ENCODE results near the gene HP1BP3.
"Not testable (repeated sequence)": the region's sequence is repeated elsewhere in the genome, so short reads cannot be mapped to it uniquely, and the experiment has no call there.

The HP1BP3 gene

DNA sequence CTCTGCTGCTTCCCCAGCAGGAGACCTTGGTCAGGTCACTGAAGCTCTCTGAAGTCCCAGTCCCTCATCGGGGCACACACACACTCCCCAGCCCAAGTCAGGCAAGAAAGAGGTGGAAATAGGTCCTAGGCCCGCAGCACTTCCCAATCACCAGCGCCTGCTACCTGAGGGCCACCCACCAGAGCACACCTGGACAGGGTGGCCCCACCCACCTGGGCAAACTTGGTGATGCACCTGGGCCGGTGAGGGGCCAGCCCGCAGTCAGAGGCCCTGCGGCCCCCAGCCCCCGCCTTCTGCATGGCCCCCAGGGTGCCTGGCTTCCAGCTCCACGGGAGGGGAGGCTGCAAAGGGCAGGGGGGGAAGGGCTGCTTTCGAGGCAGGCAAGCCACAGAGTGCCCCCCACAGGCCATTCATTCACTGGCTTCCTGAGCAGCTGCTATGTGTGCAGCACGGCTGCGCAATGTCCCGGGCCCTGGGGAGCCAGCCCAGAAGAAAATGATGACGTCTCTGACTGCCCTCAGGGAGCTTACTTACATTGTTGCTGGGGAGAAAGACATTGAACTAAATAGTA, 59.3 kb downstream of the HP1BP3 start:
- DNase-seq (ENCODE audit: low read depth, low spot score) = no peak

DNA sequence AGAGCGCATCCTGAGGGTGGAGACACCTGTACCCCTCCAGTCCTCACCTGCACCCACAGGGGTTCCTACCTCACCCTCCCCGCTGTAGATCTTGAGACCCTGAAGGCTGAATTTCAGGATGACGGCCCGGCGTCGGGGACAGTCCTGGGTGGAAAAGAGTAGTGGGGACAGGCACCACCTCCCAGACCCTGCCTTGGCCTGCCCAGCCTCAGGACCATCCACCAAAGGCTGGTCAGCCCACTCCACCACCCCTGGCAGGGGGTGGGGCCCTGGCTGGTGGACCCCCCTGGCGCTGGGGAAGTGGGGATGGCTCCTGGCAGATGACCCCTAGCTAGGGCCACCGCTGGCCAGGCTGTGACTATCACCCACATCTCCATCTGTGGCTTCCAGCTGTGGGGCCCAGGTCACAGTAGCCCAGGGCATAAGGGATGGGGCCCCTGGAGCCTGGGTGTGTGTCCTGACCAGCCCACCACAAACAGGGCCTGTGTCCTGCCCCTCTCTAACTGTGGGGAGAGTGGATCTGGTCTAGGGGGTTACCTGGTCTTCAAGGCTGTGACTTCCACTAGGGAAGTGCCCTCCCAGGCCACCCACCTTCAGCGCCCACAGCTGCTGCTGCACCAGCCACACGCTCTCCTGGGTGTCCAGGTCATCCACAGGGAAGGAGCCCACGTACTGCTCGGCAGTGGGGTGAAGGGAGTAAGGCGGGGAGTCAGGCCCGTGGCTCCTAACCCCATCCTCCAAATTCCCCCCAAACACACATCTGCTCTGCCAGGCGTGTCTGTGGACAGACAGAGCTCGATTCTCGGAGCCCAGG, 60.0 kb downstream of the HP1BP3 start:
- DNase-seq (ENCODE audit: low read depth, low spot score) = no peak

DNA sequence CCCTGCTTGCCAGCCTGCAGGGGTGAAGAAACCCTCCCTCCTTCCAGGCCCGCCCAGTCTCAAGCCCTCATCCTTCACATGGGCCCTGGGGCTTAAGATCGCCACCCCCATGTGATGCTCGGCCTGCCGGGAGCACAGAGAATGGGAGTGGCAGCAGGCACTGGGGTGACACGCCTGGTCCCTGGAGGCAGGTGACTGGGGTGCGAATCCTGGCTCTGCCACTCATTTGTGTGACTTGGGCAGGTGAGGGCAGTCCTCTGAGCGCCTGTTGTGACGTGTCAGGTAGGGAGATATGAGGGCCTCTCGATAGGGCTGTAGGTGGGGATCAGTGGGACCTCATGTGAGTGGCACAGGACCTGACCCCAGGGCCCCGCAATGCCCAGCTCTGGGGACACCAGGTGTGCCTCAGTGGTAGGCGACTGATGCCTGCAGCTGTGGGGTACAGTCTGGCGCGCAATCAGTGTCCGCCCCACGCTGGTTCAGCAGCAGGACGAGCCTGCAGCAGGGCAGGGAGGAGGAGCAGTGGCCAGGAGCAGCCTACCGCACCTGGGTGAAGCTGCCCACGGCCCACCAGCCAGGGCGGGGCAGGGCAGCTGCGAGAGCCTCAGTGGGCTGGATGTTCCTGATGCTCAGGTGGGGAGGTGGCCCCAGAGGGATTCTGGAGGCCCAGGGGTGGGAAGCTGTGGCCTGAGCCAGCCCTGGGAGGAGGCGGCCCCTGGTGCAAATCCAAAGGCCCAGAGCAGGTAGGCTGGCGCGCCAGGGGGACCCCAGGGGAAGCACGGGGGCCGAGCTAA, 60.8 kb downstream of the HP1BP3 start:
- no peak for DNase-seq (ENCODE audit: low read depth, low spot score)

DNA sequence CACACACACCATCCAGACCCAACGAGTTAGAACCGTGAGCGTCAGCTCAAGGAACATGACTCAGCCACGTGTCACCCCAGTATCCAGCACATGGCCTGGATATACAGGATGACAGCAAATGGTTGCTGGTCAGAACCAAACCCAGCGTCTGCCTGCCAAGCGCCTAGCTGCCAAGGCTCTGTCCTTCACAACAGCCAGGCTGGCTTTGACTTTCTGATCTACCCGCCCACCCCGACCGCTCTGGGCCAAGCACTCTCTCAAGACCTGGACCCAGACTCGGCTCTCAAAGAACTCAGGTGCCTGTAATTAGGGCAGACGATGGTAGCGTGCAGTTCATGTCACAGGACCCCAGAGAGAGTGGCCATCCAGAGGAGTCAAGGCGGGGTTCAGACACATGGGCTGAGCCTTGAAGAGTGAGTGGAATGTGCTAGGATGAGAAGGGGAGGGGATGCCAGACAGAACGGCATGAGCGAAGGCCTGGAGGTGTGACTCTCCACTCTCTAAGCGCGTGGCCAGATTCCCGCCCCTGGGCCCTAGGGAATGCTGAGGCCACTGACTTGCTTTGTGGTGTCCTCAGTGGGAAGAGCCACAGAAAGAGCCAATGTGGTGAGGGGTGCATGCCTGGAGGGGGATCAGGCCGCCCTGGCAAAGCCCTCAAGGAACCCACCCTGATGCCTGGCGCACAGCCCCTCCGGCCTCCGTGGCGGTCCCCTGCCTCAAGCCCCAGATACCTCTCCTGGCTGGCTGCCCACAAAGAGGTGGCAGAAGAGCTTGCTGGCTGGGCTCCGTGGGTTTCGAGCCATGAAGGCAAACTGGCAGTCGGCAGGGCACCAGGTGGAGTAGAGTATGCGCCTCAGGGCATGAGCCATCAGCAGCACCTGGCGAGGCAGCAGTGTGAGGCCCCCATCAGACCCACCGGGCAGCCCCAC, 61.7 kb downstream of the HP1BP3 start:
- DNase-seq (ENCODE audit: low read depth, low spot score) = no peak

DNA sequence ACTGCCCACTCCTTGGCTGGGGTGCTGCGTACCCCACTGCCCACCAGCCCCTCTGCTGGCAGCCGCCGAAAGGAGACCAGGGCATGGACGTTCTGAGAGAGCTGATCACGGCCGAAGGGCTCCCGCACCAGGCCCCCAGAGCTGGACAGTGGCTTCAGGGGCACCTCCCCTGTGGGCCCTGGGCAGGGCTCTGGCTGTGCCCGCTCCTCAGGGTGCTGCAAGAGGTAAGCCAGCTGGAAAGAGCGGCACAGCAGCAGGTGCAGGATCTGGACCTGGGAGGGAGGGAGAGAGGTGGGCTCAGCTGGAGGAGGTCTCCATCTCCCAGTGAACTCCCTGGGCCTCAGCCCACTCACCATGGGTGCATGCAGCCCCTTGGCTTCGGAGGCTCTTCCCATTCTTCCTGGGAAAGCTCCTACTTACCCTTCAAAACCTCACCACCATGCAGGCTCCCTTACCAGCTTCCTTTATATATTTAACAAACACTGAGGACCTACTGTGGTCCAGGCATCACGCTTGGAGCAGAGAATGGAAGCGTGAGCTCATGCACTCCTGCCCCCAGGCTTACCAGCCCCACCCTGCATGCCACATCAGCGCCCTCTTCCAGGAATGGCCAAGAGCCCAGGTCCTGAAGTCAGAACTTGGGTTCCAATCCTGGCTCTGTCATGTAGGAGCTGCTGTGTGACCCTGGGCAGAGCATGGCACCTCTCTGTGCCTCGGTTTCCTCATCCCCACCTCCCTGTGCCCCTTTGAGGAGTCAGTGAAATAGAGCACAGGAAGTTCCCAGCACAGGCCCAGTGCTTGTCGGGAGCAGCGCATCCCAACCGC, 62.5 kb downstream of the HP1BP3 start:
- no peak for DNase-seq (ENCODE audit: low read depth, low spot score)

DNA sequence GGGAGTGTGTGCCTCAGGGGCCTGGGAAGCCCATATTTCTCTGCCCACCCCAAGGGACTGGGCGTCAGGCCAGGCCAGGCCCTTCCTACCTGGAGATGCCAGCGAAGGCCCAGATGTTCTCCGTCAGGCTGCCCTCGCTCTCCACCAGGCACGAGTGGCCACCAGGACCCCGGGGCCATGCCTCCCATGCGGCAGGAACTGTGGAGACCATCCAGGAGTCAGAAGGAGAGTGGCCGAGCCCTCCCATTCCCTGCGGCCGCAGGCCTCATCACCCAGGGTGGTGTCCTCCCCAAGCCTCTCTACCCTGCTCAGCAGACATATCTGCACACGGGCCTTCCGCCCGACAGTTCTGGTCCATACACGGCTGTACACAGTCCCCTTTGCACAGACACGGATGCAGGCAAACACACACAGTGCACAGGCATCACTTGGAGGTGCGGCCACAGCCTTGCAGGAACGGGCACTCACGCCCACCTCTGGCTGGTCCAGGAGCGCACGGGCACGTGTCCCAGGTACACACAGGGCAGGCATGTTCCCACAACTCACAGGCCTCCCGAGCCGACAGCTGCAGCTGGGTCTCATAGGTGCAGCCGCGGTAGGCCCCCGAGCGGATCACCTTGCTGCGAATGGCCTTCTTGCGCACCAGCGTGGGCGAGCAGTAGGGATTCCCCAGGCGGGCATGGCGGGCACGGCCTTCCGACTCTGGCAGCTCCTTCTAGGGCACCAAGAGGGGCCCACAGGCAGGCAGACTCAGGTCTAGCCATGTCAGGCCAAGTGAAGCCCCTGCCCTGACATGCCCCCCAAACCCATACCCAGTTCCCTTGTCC, 63.4 kb downstream of the HP1BP3 start:
- no peak for DNase-seq (ENCODE audit: low read depth, low spot score)

DNA sequence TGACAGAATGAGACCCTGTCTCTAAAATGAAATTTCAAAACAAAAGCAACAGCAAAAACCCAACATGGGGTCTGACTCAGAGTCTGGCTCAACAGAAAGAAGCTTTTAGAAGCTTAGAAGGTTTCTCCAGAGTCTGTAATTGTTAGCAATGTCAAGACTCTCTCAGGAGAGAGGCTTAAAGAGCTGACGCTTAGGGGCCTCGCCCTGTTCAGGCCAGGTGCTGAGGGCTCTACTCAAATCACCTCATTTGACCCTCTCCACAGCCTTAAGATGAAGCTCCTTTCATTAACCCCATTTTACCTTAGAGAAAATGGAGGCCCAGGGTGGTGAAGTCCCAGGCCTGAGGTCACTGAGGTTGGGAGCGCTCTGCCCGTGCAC, 64.0 kb downstream of the HP1BP3 start:
- no peak for DNase-seq (ENCODE audit: low read depth, low spot score)

DNA sequence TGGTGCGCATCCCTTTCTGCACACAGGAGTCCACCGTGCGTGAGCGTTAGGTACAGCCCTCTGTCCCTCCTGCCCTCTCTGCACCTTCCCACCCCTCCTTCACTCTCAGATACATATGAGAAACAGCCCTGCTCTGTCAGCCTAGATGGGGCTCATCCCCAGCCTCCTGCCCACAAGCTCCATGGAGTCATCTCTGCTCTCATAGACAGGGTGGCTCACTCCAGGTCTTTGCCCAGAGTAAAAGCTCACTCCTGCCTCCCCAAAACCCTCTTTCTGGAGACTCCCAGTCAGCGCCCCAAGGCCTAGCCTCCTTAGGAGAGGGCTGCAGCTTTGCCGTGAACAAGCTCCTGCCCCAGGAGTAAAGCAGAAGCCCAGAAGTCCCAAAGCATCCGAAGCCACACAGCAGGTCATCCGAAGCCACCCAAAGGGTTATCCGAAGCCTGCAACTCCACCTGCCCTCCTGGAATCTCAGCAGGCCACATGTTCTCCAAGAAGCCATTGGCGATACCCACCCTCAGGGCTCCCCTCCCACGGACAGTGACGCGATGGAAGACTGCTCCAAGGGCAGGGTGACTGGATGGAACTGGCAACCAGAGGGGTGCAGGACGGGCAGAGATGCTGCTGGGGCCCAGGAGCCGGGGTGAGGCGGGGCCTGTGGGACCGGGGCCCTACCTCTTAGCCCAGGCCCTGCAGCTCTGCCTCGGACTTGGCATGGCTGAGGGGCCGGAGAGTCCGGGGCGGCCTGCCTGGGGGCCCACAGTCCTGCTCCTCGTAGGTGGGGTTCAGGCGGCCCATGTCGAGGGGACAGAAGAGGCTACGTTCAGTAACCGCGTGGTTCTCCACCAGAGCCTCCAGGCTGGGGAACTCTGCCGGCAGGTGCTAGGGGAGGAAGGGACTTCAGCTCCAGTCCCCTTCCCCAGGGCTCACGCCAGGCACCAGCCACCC, 65.7 kb downstream of the HP1BP3 start:
- no peak for DNase-seq (ENCODE audit: low read depth, low spot score)

DNA sequence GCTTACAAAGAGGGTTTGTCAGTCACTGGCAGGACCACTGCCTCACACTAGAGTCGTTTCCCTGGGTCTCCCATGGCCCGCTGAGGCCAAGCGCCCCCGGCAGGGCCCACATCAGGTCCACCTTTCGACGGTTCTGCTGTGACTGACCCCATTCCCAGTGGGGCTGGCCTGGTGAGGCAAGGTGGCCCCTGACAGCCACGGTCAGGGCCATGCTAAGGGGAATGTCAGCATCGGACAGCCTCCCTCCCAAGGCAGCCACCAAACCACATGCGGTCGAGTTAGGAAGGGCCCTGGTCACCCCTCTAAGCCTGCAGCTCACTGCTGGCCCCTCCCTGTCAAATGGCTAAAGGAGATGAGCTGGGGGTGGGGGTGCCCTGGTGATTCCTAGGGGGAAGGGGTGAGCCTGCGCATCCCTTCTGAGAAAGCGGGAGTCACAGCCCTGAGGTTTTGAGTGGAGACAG, 66.4 kb downstream of the HP1BP3 start:
- DNase-seq (ENCODE audit: low read depth, low spot score) = no peak

DNA sequence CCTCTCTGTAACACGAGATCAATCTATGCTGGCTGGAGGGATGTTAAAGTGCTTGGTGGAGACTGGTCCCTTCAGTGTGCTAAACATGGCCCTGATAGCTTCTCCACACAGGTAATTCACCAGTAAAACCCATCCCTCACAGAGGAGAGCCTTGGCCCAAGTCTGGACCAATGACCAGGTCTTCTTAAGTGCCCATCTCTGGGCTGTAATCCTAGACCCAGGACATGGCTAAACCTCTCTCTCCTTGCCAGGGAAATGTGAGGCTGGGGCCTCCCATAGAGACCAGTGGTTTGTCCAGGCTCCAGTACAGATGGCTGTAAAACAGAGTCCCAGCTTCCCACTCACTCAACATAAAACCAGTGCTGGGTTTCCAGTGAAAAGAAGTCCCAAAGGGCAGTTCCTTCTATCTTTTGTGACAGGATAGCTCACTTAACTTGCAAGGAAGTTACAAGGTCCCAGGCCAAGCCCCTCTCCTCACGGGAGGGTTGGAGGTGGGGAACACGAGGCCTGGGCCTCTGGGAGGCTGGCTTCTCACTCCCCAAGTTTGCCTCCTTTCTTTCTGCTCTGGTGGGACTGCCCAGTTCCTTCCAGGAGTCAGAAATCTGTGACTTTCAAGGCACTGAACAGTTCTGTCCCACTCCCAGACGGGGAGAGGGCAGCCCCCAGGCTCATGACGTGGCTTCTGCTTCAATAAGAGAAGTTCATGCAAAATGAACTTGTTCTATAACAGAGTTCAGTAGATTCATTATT, 67.1 kb downstream of the HP1BP3 start:
- no peak for DNase-seq (ENCODE audit: low read depth, low spot score)

DNA sequence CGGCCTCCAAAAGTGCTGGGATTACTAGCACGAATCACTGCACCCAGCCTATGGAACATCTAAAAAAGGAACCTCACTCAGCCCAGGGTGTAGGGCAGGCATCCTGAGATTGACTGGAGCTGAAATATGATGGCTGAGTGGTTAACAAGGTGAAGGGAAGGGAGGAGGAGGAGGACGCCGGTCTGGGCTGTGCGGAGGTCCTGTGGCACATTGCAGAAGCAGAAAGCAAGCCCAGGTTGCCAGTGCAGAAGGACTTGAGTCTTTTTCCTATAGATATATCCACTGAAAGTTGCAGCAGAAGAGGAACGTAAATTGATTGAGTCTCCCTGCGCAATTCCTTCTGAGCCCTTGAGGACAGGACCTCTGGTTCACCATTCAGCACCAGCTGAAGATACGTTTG, 67.8 kb downstream of the HP1BP3 start:
- no peak for DNase-seq (ENCODE audit: low read depth, low spot score)

DNA sequence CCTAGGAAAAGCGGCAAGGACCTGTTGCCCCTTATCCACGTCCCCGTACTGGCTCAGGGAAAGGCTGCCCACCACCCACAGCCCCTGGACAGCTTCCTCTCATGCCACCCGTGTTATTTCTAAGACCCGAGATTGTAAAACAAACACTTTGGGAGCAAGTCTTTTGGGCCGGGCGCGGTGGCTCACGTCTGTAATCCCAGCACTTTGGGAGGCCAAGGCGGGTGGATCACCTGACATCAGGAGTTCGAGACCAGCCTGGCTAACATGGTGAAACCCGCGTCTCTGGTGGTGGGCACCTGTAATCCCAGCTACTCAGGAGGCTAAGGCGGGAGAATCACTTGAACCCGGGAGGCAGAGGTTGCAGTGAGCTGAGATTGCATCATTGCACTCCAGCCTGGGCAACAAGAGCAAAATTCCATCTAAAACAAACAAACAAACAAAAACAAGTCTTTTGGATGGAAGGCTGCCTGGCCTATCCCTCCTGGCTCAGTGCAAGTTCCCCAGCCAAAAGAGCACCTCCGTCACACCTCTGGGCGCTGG, 68.7 kb downstream of the HP1BP3 start:
- not testable (repeated sequence) for DNase-seq (ENCODE audit: low read depth, low spot score)

DNA sequence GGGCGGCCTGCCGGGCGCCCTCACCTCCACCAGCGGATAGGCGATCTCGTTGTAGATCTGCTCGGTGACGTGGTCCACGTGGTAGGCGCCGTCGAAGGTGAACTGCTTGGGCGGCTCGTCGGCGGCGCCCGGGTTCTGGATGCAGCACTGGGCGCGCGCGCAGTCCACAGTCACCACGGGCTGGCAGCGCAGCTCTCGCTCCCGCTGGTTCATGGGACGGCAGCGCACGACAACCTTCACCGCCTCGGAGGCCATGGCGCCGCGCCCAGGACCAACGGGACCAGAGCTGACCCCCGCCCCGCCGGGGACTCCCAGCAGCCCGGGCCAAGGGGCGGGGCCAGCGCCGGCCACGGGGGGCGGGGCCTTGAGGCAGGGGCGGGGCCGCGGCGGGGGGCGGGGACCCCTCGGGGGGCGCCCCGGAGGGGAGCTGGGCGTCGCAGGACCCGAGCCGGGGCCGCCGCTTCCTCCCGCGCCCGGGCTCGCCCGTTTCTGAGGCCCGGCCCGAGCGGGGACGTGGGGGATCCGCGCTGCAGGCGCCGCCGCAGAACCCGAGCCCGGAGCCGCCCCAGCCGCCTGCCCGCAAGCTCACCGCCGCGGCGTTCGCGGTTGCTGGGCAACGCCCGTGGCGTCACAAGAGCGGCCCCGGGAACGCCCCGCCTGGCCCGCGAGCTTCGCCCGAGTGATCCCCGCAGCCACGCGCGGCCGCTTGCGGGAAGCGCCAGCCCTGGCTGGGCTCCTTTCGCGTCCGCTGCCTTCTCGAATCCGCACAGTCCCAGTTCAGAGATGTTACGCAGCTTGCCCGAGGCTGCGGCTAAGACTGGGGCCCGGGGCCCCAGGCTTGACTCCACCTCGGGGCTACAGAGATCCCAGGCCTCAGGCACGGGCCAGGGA, 69.4 kb downstream of the HP1BP3 start, which contains the start of gene KIF17:
Gene KIF17, minus strand, starts transcription at position 556 of the 891 bp plus-strand sequence. Its CDS starts 301 bp downstream, at position 255.
- DNase-seq (ENCODE audit: low read depth, low spot score) = no peak

DNA sequence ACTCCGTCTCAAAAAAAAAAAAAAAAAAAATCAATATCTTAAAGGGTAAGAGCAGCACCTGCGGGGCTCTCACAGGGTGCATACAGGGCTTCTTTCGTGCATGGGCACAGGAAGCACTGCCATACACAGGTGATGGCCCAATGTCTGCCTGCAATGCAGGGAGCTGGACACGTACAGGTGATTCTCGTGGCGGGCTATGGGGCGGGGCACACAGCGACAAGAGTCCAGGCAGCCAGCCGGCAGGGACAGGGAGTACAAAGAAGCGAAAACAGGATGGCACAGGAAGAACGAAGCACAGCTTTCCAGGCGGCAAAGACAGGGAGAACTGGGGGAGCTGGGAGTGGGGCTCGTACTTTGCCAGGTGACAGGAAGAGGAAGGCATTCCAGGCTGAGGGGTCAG, 70.9 kb downstream of the HP1BP3 start:
- no peak for DNase-seq (ENCODE audit: low read depth, low spot score)

DNA sequence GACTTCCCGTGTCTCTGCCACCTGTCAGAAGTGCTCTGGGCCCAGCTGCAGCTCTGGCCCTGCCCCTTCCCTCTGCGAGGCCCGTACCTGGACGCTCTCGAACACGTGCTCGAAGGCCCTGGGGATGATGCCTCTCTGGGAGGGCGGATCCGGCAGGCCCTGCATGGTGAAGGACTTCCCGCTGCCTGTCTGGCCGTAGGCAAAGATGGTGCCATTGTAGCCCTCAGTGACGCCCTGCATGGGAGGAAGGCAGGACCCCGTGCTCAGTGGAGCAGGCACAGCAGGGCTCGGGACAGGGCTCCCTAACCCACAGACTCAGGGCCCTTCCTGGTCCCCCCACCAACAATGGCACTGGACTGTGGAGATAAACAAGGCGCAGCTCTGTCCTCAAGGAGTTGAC, 71.7 kb downstream of the HP1BP3 start:
- DNase-seq (ENCODE audit: low read depth, low spot score) = no peak

DNA sequence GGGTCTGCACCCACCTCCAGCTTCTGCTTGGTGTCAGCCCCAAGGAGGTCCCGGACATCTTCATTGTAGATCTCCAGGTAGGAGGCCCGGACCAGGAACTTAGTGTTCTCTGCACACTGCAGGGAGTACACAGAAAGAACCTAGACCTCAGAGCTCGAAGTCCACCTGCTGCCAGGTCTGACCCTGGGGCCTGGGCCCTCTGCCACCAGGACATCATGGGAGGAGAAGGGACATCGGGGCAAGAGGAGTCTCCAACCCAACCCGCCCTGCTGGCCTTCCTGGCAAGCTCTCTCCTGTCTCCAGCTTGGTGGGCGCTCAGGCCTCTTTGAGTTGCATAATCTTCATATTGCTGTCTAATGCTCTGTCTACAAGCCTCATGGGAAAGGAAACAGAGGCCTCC, 73.7 kb downstream of the HP1BP3 start:
- no peak for DNase-seq (ENCODE audit: low read depth, low spot score)

DNA sequence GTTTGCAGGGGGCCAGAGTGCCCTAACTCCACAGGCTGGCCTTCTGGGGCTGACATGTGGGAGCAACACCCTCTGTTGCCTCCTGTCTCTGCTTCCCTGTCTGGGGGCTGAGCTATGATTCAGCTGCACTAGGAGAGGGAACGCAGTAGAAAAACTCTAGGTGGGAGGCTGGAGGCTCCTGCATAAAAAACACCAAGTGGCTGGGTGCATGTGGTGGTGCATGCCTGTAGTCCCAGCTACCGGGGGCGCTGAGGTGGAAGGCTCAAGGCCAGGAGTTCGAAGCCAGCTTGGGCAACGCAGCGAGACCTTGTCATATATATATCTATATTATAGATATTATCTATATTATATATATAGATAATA, 74.9 kb downstream of the HP1BP3 start:
- DNase-seq (ENCODE audit: low read depth, low spot score) = no peak
